GM19397 (cell line): ENCODE results near the gene ACP2.

Experiments
- ATAC-seq: cut with Tn5 transposase; IDR thresholded peaks from one replicate; pipeline ENCODE4 v1.9.1; 2021; ENCODE audit warnings: mild to moderate bottlenecking, moderate library complexity; ENCODE audit not compliant: unreplicated experiment

ACP2 gene

GRCh38 chr11:47269002-47269828 is 20.6 kb upstream of the ACP2 start:
- peak; percentile 51 for ATAC-seq

GRCh38 chr11:47268448-47269001 is 19.9 kb upstream of the ACP2 start:
- no peak for ATAC-seq

- ATAC-seq, result no peak
Measured at GRCh38 chr11:47267876-47268275, 19.3 kb upstream of the ACP2 start.

- no peak for ATAC-seq
Measured at GRCh38 chr11:47264521-47264920, 15.9 kb upstream of the ACP2 start.

GRCh38 chr11:47264119-47264518 is 15.5 kb upstream of the ACP2 start:
- ATAC-seq, result no peak

GRCh38 chr11:47261291-47261800 is 12.7 kb upstream of the ACP2 start:
- no peak for ATAC-seq

- no peak for ATAC-seq
Measured at GRCh38 chr11:47260366-47260765, 11.8 kb upstream of the ACP2 start.

- no peak for ATAC-seq
Measured at GRCh38 chr11:47259232-47259977, 10.8 kb upstream of the ACP2 start.

- no peak for ATAC-seq
Measured at GRCh38 chr11:47258317-47258902, 9.8 kb upstream of the ACP2 start.

- no peak for ATAC-seq
Measured at GRCh38 chr11:47257517-47258316, 9.1 kb upstream of the ACP2 start, which contains the start of gene NR1H3. Gene NR1H3, plus strand, starts transcription at chr11:47257996. Its CDS starts 1,221 bp downstream, at chr11:47259217.

GRCh38 chr11:47257177-47257516 is 8.5 kb upstream of the ACP2 start:
- ATAC-seq, result no peak

- ATAC-seq, result no peak
Measured at GRCh38 chr11:47256374-47256773, 7.8 kb upstream of the ACP2 start.

- no peak for ATAC-seq
Measured at GRCh38 chr11:47254386-47254785, 5.8 kb upstream of the ACP2 start.

GRCh38 chr11:47253660-47254059 is 5.0 kb upstream of the ACP2 start:
- no peak for ATAC-seq

GRCh38 chr11:47251751-47252150 is 3.1 kb upstream of the ACP2 start:
- ATAC-seq, result no peak

- ATAC-seq, result no peak
Measured at GRCh38 chr11:47249378-47249715, 733 bp upstream of the ACP2 start.

- ATAC-seq, result peak; percentile 21
Measured at GRCh38 chr11:47248304-47248663, 330 bp downstream of the ACP2 start.

- ATAC-seq, result no peak
Measured at GRCh38 chr11:47247502-47247901, 1.1 kb downstream of the ACP2 start.

- no peak for ATAC-seq
Measured at GRCh38 chr11:47245611-47246357, 2.8 kb downstream of the ACP2 start.
